Loucy (cell line): ENCODE results near the gene COIL.

Source experiments
- H2AFZ ChIP-seq: fragments of 200-600 bp; sonication (generic); 2 replicates; pipeline ENCODE4 v1.6.0; 2016; ENCODE audit warnings: antibody characterized with exemption, mild to moderate bottlenecking, low read length, moderate library complexity
- H3F3A ChIP-seq: fragments of 200-600 bp; 2 replicates; pipeline ENCODE4 v1.6.0; 2016; ENCODE audit warnings: antibody characterized with exemption, low read depth, mild to moderate bottlenecking
- H3K27me3 ChIP-seq: fragments of 200-600 bp; sonication (generic); 2 replicates; pipeline ENCODE4 v1.6.1; 2014; ENCODE audit warnings: low read length, mild to moderate bottlenecking; ENCODE audit not compliant: insufficient read depth, poor library complexity, severe bottlenecking
- H3K36me3 ChIP-seq: fragments of 200-600 bp; sonication (generic); 2 replicates; pipeline ENCODE4 v1.6.1; 2016; ENCODE audit warnings: low read length; ENCODE audit not compliant: insufficient read depth
- H3K4me1 ChIP-seq: fragments of 200-600 bp; sonication (generic); 2 replicates; pipeline ENCODE4 v1.5.1; 2014; ENCODE audit warnings: low read length, mild to moderate bottlenecking; ENCODE audit not compliant: insufficient read depth, poor library complexity, severe bottlenecking
- H3K4me2 ChIP-seq: fragments of 200-600 bp; sonication (generic); 2 replicates; pipeline ENCODE4 v1.6.0; 2014; ENCODE audit warnings: antibody characterized with exemption, low read length, low read depth, mild to moderate bottlenecking; ENCODE audit not compliant: poor library complexity, severe bottlenecking
- H3K4me3 ChIP-seq: fragments of 200-600 bp; sonication (generic); 2 replicates; pipeline ENCODE4 v1.5.1; 2014; ENCODE audit warnings: low read length, mild to moderate bottlenecking, mixed read lengths; ENCODE audit not compliant: poor library complexity, severe bottlenecking
- H3K79me2 ChIP-seq: fragments of 200-600 bp; sonication (generic); 2 replicates; pipeline ENCODE4 v1.6.1; 2014; ENCODE audit warnings: low read length; ENCODE audit not compliant: insufficient read depth
- H3K9ac ChIP-seq: fragments of 200-600 bp; sonication (generic); 2 replicates; pipeline ENCODE4 v1.6.0; 2014; ENCODE audit warnings: mild to moderate bottlenecking, low read depth, low read length, moderate library complexity; ENCODE audit not compliant: poor library complexity, severe bottlenecking
- H3K9me2 ChIP-seq: fragments of 200-600 bp; sonication (generic); replicated peaks from 2 replicates; pipeline ENCODE4 v1.6.1; 2016; ENCODE audit warnings: low read depth, low read length, mixed read lengths
- H3K9me3 ChIP-seq: fragments of 200-600 bp; sonication (generic); 2 replicates; pipeline ENCODE4 v1.6.1; 2014; ENCODE audit warnings: mild to moderate bottlenecking, antibody characterized with exemption, low read length, low read depth; ENCODE audit not compliant: insufficient read depth
- H4K20me1 ChIP-seq: fragments of 200-600 bp; sonication (generic); 2 replicates; pipeline ENCODE4 v1.6.0; 2014; ENCODE audit warnings: antibody characterized with exemption, low read length, mild to moderate bottlenecking; ENCODE audit not compliant: insufficient read depth, poor library complexity, severe bottlenecking
- CTCF ChIP-seq: fragments of 200-600 bp; sonication (generic); conservative IDR thresholded peaks from 2 replicates; pipeline ENCODE4 v1.5.1; 2014; ENCODE audit warnings: mild to moderate bottlenecking, antibody characterized with exemption, low read length
- EZH2phosphoT487 ChIP-seq: fragments of 200-600 bp; IDR thresholded peaks from 2 replicates; pipeline ENCODE4 v1.6.1; 2018; ENCODE audit warnings: antibody characterized with exemption, mild to moderate bottlenecking, moderate library complexity, borderline replicate concordance

COIL gene

DNA sequence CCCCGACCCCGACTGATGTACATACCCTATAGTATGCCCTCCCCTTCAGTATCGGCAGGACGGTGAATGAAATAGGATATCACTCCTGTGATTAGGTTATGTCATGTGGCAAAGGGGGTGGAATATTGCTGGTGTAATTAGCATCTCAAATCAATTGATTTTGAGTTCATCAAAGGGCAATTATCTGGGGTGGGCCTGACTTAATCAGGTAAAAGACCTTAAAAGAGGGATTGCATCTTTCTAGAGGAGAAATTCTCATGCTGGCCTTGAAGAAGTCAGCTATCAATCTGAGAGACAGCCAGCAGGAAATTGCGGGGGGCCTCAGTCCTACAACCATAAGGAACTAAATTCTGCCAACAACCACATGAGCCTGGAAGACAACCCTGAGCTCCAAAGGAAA, 57.3 kb downstream of the COIL start:
- peaks cover 6% of the 10 kb centered on the region for H3K4me1 ChIP-seq
- H3K9ac ChIP-seq = no peak overlapping the region
- H3K27me3 ChIP-seq = no peaks in the 10 kb centered on the region
- no peak overlapping the region for H2AFZ ChIP-seq
- TF ChIP-seq CTCF (no peak), EZH2phosphoT487 (no peak)
- no peaks in the 10 kb centered on the region for H3F3A ChIP-seq
- H3K79me2 ChIP-seq = peaks cover 45% of the 10 kb centered on the region
- H3K9me3 ChIP-seq = no peaks in the 10 kb centered on the region
- peaks cover 10% of the 10 kb centered on the region for H4K20me1 ChIP-seq
- H3K4me2 ChIP-seq = no peak overlapping the region
- H3K36me3 ChIP-seq = peaks cover 81% of the 10 kb centered on the region
- no peak overlapping the region for H3K4me3 ChIP-seq
- H3K9me2 ChIP-seq = no peaks in the 10 kb centered on the region

- H3K4me3 ChIP-seq = no peak overlapping the region
- no peaks in the 10 kb centered on the region for H3K4me1 ChIP-seq
- H3K9ac ChIP-seq = no peak overlapping the region
- no peaks in the 10 kb centered on the region for H3F3A ChIP-seq
- H2AFZ ChIP-seq = no peak overlapping the region
- no peaks in the 10 kb centered on the region for H3K9me2 ChIP-seq
- no peaks in the 10 kb centered on the region for H4K20me1 ChIP-seq
- peaks cover 33% of the 10 kb centered on the region; the same call in 1 of the 2 replicates for H3K79me2 ChIP-seq
- H3K27me3 ChIP-seq = no peaks in the 10 kb centered on the region
- peaks cover 81% of the 10 kb centered on the region for H3K36me3 ChIP-seq
- no peaks in the 10 kb centered on the region for H3K9me3 ChIP-seq
- TF ChIP-seq EZH2phosphoT487 (no peak), CTCF (no peak)
- H3K4me2 ChIP-seq = no peak overlapping the region
Observed at GRCh38 chr17:56902348-56902747, 58.5 kb downstream of the COIL start.

- TF ChIP-seq CTCF (no peak), EZH2phosphoT487 (no peak)
- H3K4me2 ChIP-seq = no peak overlapping the region
- H2AFZ ChIP-seq = no peak overlapping the region
- no peaks in the 10 kb centered on the region for H3K27me3 ChIP-seq
- no peaks in the 10 kb centered on the region for H3F3A ChIP-seq
- H3K9me2 ChIP-seq = no peaks in the 10 kb centered on the region
- no peaks in the 10 kb centered on the region for H3K9me3 ChIP-seq
- no peaks in the 10 kb centered on the region for H3K4me1 ChIP-seq
- no peak overlapping the region for H3K9ac ChIP-seq
- peaks cover 16% of the 10 kb centered on the region; the same call in 1 of the 2 replicates for H3K79me2 ChIP-seq
- H4K20me1 ChIP-seq = no peaks in the 10 kb centered on the region
- H3K36me3 ChIP-seq = peaks cover 96% of the 10 kb centered on the region
- no peak overlapping the region for H3K4me3 ChIP-seq
Observed at GRCh38 chr17:56899403-56899802, 61.4 kb downstream of the COIL start.
